CD14-positive monocyte (primary cell): ENCODE measurements around the gene CACNA1E. TPM values are rescaled to one million over a fixed set of nuclear protein-coding genes. Genes with fewer than 3 reads are reported as not detected.

Experiments
- DNase-seq, 3 donors: peaks; one replicate each; pipeline ENCODE4 v3.0.0-alpha.2; 2011 to 2022
- H2AFZ ChIP-seq: 2 replicates; pipeline ENCODE4 v1.6.0; 2012; ENCODE audit warnings: mild to moderate bottlenecking, low read depth, low read length, inconsistent platforms; ENCODE audit not compliant: insufficient read depth, poor library complexity, severe bottlenecking
- H3K27ac ChIP-seq, 2 donors: 1 replicate in 1 of 2; 2 replicates in 1 of 2; pipeline ENCODE4 v1.5.1; 2012 to 2013; ENCODE audit warnings: low read length in 2 of 2, control low read depth in 1 of 2, inconsistent platforms in 1 of 2, low read depth in 1 of 2, mild to moderate bottlenecking in 1 of 2
- H3K27me3 ChIP-seq, 2 donors: one replicate each; pipeline versions ENCODE4 v1.6.0 to v1.6.1; 2011 to 2013; ENCODE audit warnings: low read length in 2 of 2; ENCODE audit not compliant: control insufficient read depth in 2 of 2, insufficient read depth in 2 of 2
- H3K36me3 ChIP-seq, 2 donors: replicated peaks in 1 of 2; 1 replicate in 1 of 2; 2 replicates in 1 of 2; pipeline versions ENCODE4 v1.5.1 to v1.6.1; 2012 to 2013; ENCODE audit warnings: low read length in 2 of 2, control low read depth in 1 of 2, inconsistent platforms in 1 of 2, mild to moderate bottlenecking in 1 of 2; ENCODE audit not compliant: insufficient read depth in 2 of 2, control insufficient read depth in 1 of 2
- H3K4me1 ChIP-seq, 2 donors: 1 replicate in 1 of 2; 2 replicates in 1 of 2; pipeline versions ENCODE4 v1.5.1 to v1.6.1; 2012 to 2013; ENCODE audit warnings: low read length in 2 of 2, control low read depth in 1 of 2, inconsistent platforms in 1 of 2, mild to moderate bottlenecking in 1 of 2, moderate library complexity in 1 of 2; ENCODE audit not compliant: insufficient read depth in 2 of 2, control insufficient read depth in 1 of 2
- H3K4me2 ChIP-seq: replicated peaks from 2 replicates; pipeline ENCODE3; 2012; ENCODE audit warnings: low read length, moderate library complexity, mild to moderate bottlenecking; ENCODE audit not compliant: poor library complexity, severe bottlenecking; ENCODE audit errors: extremely low read depth
- H3K4me3 ChIP-seq, 3 experiments: fragments of 200-600 bp in 1 of 3; sonication (generic) in 1 of 3; replicated peaks in 1 of 3; 1 replicate in 2 of 3; 2 replicates in 1 of 3; pipeline ENCODE4 v1.5.1; 2011 to 2013; ENCODE audit warnings: low read length in 3 of 3, mild to moderate bottlenecking in 3 of 3, control low read depth in 2 of 3, low read depth in 2 of 3, inconsistent platforms in 1 of 3, moderate library complexity in 1 of 3
- H3K79me2 ChIP-seq: 2 replicates; pipeline ENCODE4 v1.6.0; 2012; ENCODE audit warnings: mild to moderate bottlenecking, control low read depth, inconsistent platforms, low read length, moderate library complexity; ENCODE audit not compliant: insufficient read depth
- H3K9ac ChIP-seq: 2 replicates; pipeline ENCODE4 v1.6.0; 2017; ENCODE audit warnings: low read length, mild to moderate bottlenecking; ENCODE audit not compliant: insufficient read depth, poor library complexity, severe bottlenecking
- H3K9me3 ChIP-seq, 2 donors: replicated peaks in 1 of 2; 1 replicate in 1 of 2; 2 replicates in 1 of 2; pipeline versions ENCODE4 v1.5.1 to v1.6.1; 2012 to 2013; ENCODE audit warnings: low read length in 2 of 2, control low read depth in 1 of 2; ENCODE audit not compliant: control insufficient read depth in 1 of 2, insufficient read depth in 1 of 2
- H4K20me1 ChIP-seq: 2 replicates; pipeline ENCODE4 v1.6.0; 2012; ENCODE audit warnings: mild to moderate bottlenecking, low read length, control low read depth, moderate library complexity; ENCODE audit not compliant: insufficient read depth
- H3K27ac Mint-ChIP-seq, 7 donors: one replicate each; pipeline ENCODE4 v1.8.0; 2020; ENCODE audit warnings: mild to moderate bottlenecking in 7 of 7, mixed read lengths in 7 of 7, moderate library complexity in 6 of 7, inconsistent platforms in 2 of 7
- H3K27me3 Mint-ChIP-seq, 3 donors: one replicate each; pipeline ENCODE4 v1.8.0; 2021 to 2022; ENCODE audit warnings: low read depth in 3 of 3, mild to moderate bottlenecking in 3 of 3, mixed read lengths in 3 of 3, moderate library complexity in 3 of 3, inconsistent platforms in 1 of 3
- H3K36me3 Mint-ChIP-seq, 2 donors: one replicate each; pipeline ENCODE4 v1.8.0; 2020; ENCODE audit warnings: mixed read lengths in 2 of 2, inconsistent platforms in 1 of 2, mild to moderate bottlenecking in 1 of 2
- H3K4me1 Mint-ChIP-seq: one replicate; pipeline ENCODE4 v1.8.0; 2020; ENCODE audit warnings: mild to moderate bottlenecking, mixed read lengths
- H3K4me3 Mint-ChIP-seq, 2 donors: one replicate each; pipeline ENCODE4 v1.8.0; 2020; ENCODE audit warnings: mild to moderate bottlenecking in 2 of 2, mixed read lengths in 2 of 2, moderate library complexity in 1 of 2
- H3K9me3 Mint-ChIP-seq, 7 donors: one replicate each; pipeline ENCODE4 v1.8.0; 2020 to 2022; ENCODE audit warnings: mixed read lengths in 7 of 7, mild to moderate bottlenecking in 6 of 7, moderate library complexity in 6 of 7, inconsistent platforms in 2 of 7
- CTCF ChIP-seq: fragments of 200-600 bp; IDR thresholded peaks from one replicate; pipeline ENCODE4 v1.8.0; 2022; ENCODE audit warnings: antibody characterized with exemption, mild to moderate bottlenecking
- WGBS: methylation state at CpG from one replicate; pipeline ENCODE4 v1.1.5; 2013; ENCODE audit warnings: missing lambda C conversion rate; ENCODE audit not compliant: insufficient coverage; 5-methylcytosine and 5-hydroxymethylcytosine counted together
- intact Hi-C, 2 donors: fragments of 100-400 bp; cut with micrococcal nuclease; formaldehyde crosslinking; loops; one replicate each; pipeline versions ENCODE4 v1.15.0 to v1.15.1; 2023
- polyA plus RNA-seq, 3 donors: library from polyadenylated mRNA; depleted of rRNA in 1 of 3; unstranded in 2 of 3; stranded (reverse) in 1 of 3; fragments of 300-500 nt in 2 of 3; fragments of >200 nt in 1 of 3; fragmentation: Illumina TruSeq in 2 of 3; gene quantifications; 1 replicate in 2 of 3; 2 replicates in 1 of 3; pipeline ENCODE4 v1.2.3, GENCODE V29; 2012 to 2021

The CACNA1E gene
- polyA plus RNA-seq, 3 donors, result 0.04 TPM; not detected in 2

GRCh38 chr1:181623850-181624249, 140.5 kb downstream of the CACNA1E start:
- H3K27ac ChIP-seq, result no peak overlapping the region
- H3K4me3 ChIP-seq, result no peak overlapping the region
- Mint-ChIP-seq H3K9me3 (peaks cover 0 to 2% (median 0%) of the 10 kb centered on the region in 7 donors), H3K27me3 (peaks cover 0 to 3% (median 0%) of the 10 kb centered on the region in 3 donors), H3K4me3 (no peak overlapping the region), H3K36me3 (no peaks in the 10 kb centered on the region), H3K4me1 (no peaks in the 10 kb centered on the region), H3K27ac (no peak overlapping the region)
- no peak for DNase-seq
- H3K4me1 ChIP-seq, result no peaks in the 10 kb centered on the region
- 63% methylated on average over 3 of the region's 5 CpGs for WGBS
- no peaks in the 10 kb centered on the region for H4K20me1 ChIP-seq
- no peaks in the 10 kb centered on the region for H3K9me3 ChIP-seq
- no peak for TF ChIP-seq CTCF
- H3K4me2 ChIP-seq, result no peak overlapping the region
- intact Hi-C loops, result no loop called here
- H3K9ac ChIP-seq, result no peak overlapping the region
- no peak overlapping the region for H2AFZ ChIP-seq
- no peaks in the 10 kb centered on the region for H3K36me3 ChIP-seq
- H3K79me2 ChIP-seq, result no peaks in the 10 kb centered on the region
- H3K27me3 ChIP-seq, result no peaks in the 10 kb centered on the region

- Histone ChIP-seq H3K27me3 (no peaks in the 10 kb centered on the region), H3K36me3 (no peaks in the 10 kb centered on the region), H3K9ac (no peak overlapping the region), H3K4me2 (no peak overlapping the region), H3K27ac (no peak overlapping the region), H3K79me2 (no peaks in the 10 kb centered on the region), H3K4me1 (no peaks in the 10 kb centered on the region), H3K9me3 (no peaks in the 10 kb centered on the region), H2AFZ (no peak overlapping the region), H3K4me3 (no peak overlapping the region), H4K20me1 (no peaks in the 10 kb centered on the region)
- WGBS, result 100% methylated on average over 1 of the region's 5 CpGs
- H3K36me3 Mint-ChIP-seq, result no peaks in the 10 kb centered on the region
- H3K27me3 Mint-ChIP-seq, result peaks cover 2 to 9% (median 2%) of the 10 kb centered on the region in 3 donors
- H3K4me1 Mint-ChIP-seq, result no peaks in the 10 kb centered on the region
- H3K4me3 Mint-ChIP-seq, result no peak overlapping the region
- no peak for DNase-seq
- H3K27ac Mint-ChIP-seq, result no peak overlapping the region
- intact Hi-C loops, result no loop called here
- no peak for TF ChIP-seq CTCF
- H3K9me3 Mint-ChIP-seq, result peaks cover 0 to 2% (median 0%) of the 10 kb centered on the region in 7 donors
Measured at GRCh38 chr1:181626279-181626938, 143.1 kb downstream of the CACNA1E start.
